HCT116 (cell line): ENCODE results near the gene YWHAE. TPM values are rescaled to one million over a fixed set of nuclear protein-coding genes. Genes with fewer than 3 reads are reported as not detected.

ENCODE experiments used
- ATAC-seq: fragments of 200-7000 bp; cut with Tn5 transposase; 2 replicates; pipeline ENCODE4 v1.9.1; 2020; ENCODE audit warnings: mild to moderate bottlenecking, moderate library complexity
- BruUV-seq: library from RNA; stranded (reverse); fragments of 400-500 nt; replicated peaks from 2 replicates; lab custom pipeline; 2021; lab: Mats Ljungman, UMichigan
- CTCF ChIA-PET: fragments of 300-600 bp; sonication (Branson Sonifier 250); formaldehyde crosslinking; loops from one replicate; lab custom pipeline; 2021; ENCODE audit warnings: antibody characterized with exemption; lab: Charles Lee
- POLR2A ChIA-PET: fragments of 300-600, 350-600 bp; sonication (Branson Sonifier 250); formaldehyde crosslinking; loops from one replicate; lab custom pipeline; 2021; ENCODE audit warnings: antibody characterized with exemption; lab: Charles Lee
- RAD21 ChIA-PET, 2 experiments: fragments of 300-600 bp; sonication (Branson Sonifier 250); formaldehyde crosslinking; loops; one replicate each; lab custom pipeline; 2023; ENCODE audit warnings: low total read pairs in 2 of 2; ENCODE audit not compliant: uncharacterized antibody in 2 of 2, unreplicated experiment in 2 of 2, low non-redundant PET in 1 of 2; lab: Charles Lee
- DNase-seq: peaks from one replicate; pipeline ENCODE4 v3.0.0-alpha.2; 2010; ENCODE audit warnings: low read depth, low spot score
- H2AFZ ChIP-seq: fragments of 200-600 bp; shearing (Covaris generic), sonication (generic); 2 replicates; pipeline ENCODE4 v1.6.1; 2017; ENCODE audit warnings: low read depth, mixed run types, mixed read lengths, antibody characterized with exemption, low read length; ENCODE audit not compliant: poor library complexity, severe bottlenecking
- H3K27ac ChIP-seq: 2 replicates; pipeline ENCODE4 v1.5.1; 2012; ENCODE audit warnings: low read depth, low read length
- H3K27me3 ChIP-seq: fragments of 200-600 bp; sonication (generic); 2 replicates; pipeline ENCODE4 v1.6.1; 2016; ENCODE audit warnings: mixed run types, low read length, mixed read lengths; ENCODE audit not compliant: insufficient read depth
- H3K36me3 ChIP-seq, 2 experiments: fragments of 200-500 bp in 1 of 2; fragments of 200-600 bp in 1 of 2; sonication (Bioruptor generic) in 1 of 2; sonication (generic) in 1 of 2; 2 replicates each; pipeline versions ENCODE4 v1.5.1 to v1.6.1; 2014 to 2016; ENCODE audit warnings: low read length in 2 of 2, inconsistent platforms in 1 of 2, mixed read lengths in 1 of 2, mixed run types in 1 of 2; ENCODE audit not compliant: insufficient read depth in 2 of 2, control insufficient read depth in 1 of 2
- H3K4me1 ChIP-seq, 2 experiments: fragments of 200-600 bp in 1 of 2; sonication (generic) in 1 of 2; 2 replicates each; pipeline versions ENCODE4 v1.5.1 to v1.6.1; 2012 to 2017; ENCODE audit warnings: low read length in 2 of 2, inconsistent platforms in 1 of 2, mild to moderate bottlenecking in 1 of 2, mixed read lengths in 1 of 2, mixed run types in 1 of 2, moderate library complexity in 1 of 2; ENCODE audit not compliant: insufficient read depth in 2 of 2, control insufficient read depth in 1 of 2
- H3K4me2 ChIP-seq: fragments of 200-600 bp; sonication (generic); 2 replicates; pipeline ENCODE4 v1.6.1; 2017; ENCODE audit warnings: mixed run types, low read length, mixed read lengths
- H3K4me3 ChIP-seq, 2 experiments: fragments of 200-600 bp in 1 of 2; sonication (generic) in 1 of 2; replicated peaks in 1 of 2; 2 replicates each; pipeline ENCODE4 v1.5.1; 2011 to 2016; ENCODE audit warnings: low read length in 2 of 2, control low read depth in 1 of 2, low read depth in 1 of 2, mild to moderate bottlenecking in 1 of 2, mixed read lengths in 1 of 2, mixed run types in 1 of 2
- H3K79me2 ChIP-seq: fragments of 200-600 bp; sonication (generic); 2 replicates; pipeline ENCODE4 v1.6.1; 2017; ENCODE audit warnings: mild to moderate bottlenecking, mixed run types, low read length, moderate library complexity, mixed read lengths; ENCODE audit not compliant: insufficient read depth
- H3K9ac ChIP-seq: fragments of 200-600 bp; sonication (generic); 2 replicates; pipeline ENCODE4 v1.6.1; 2016; ENCODE audit warnings: low read length, mixed read lengths
- H3K9me2 ChIP-seq: fragments of 200-600 bp; sonication (generic), shearing (Covaris generic); 2 replicates; pipeline ENCODE4 v1.6.1; 2017; ENCODE audit warnings: mixed run types, mild to moderate bottlenecking, moderate library complexity; ENCODE audit not compliant: insufficient read depth
- H3K9me3 ChIP-seq, 2 experiments: fragments of 200-500 bp in 1 of 2; fragments of 200-600 bp in 1 of 2; sonication (Bioruptor generic) in 1 of 2; sonication (generic) in 1 of 2; 2 replicates each; pipeline ENCODE4 v1.6.1; 2014 to 2017; ENCODE audit warnings: low read length in 2 of 2, mixed read lengths in 2 of 2, inconsistent platforms in 1 of 2, low read depth in 1 of 2, mild to moderate bottlenecking in 1 of 2, mixed run types in 1 of 2, moderate library complexity in 1 of 2; ENCODE audit not compliant: control insufficient read depth in 1 of 2, insufficient read depth in 1 of 2
- H4K20me1 ChIP-seq: fragments of 200-600 bp; sonication (generic), shearing (Covaris generic); 2 replicates; pipeline ENCODE4 v1.6.1; 2017; ENCODE audit warnings: mixed run types, mild to moderate bottlenecking, moderate library complexity; ENCODE audit not compliant: insufficient read depth
- ATF3 ChIP-seq: IDR thresholded peaks from 2 replicates; pipeline ENCODE4 v1.6.1; 2012
- CBX3 ChIP-seq: IDR thresholded peaks from 2 replicates; pipeline ENCODE4 v1.6.1; 2012; ENCODE audit warnings: low read depth
- EGR1 ChIP-seq: IDR thresholded peaks from 2 replicates; pipeline ENCODE4 v1.6.1; 2012; ENCODE audit warnings: low read depth
- EZH2 ChIP-seq: fragments of 200-600 bp; sonication (generic); IDR thresholded peaks from 2 replicates; pipeline ENCODE4 v1.6.1; 2017; ENCODE audit warnings: antibody characterized with exemption, mixed run types
- EZH2phosphoT487 ChIP-seq: fragments of 200-600 bp; IDR thresholded peaks from 2 replicates; pipeline ENCODE4 v1.6.1; 2018; ENCODE audit warnings: antibody characterized with exemption, borderline replicate concordance
- FOSL1 ChIP-seq: IDR thresholded peaks from 2 replicates; pipeline ENCODE4 v1.6.1; 2012; ENCODE audit warnings: low read depth
- POLR2A ChIP-seq: IDR thresholded peaks from 2 replicates; pipeline ENCODE4 v1.7.0; 2011; ENCODE audit warnings: borderline replicate concordance; ENCODE audit not compliant: insufficient read depth, insufficient read length; ENCODE audit errors: extremely low read depth
- POLR2AphosphoS5 ChIP-seq: IDR thresholded peaks from 2 replicates; pipeline ENCODE4 v1.6.1; 2011; ENCODE audit warnings: mild to moderate bottlenecking, low read depth, low read length, moderate library complexity
- RAD21 ChIP-seq: IDR thresholded peaks from 2 replicates; pipeline ENCODE4 v1.6.1; 2012; ENCODE audit warnings: low read depth, mild to moderate bottlenecking
- SP1 ChIP-seq: IDR thresholded peaks from 2 replicates; pipeline ENCODE4 v1.6.1; 2012; ENCODE audit warnings: low read depth
- SRF ChIP-seq: IDR thresholded peaks from 2 replicates; pipeline ENCODE4 v1.6.1; 2012; ENCODE audit warnings: low read depth
- TCF7L2 ChIP-seq: IDR thresholded peaks from 2 replicates; pipeline ENCODE4 v1.7.0; 2011; ENCODE audit warnings: borderline replicate concordance, inconsistent platforms; ENCODE audit not compliant: insufficient read depth, insufficient read length; ENCODE audit errors: extremely low read depth
- YY1 ChIP-seq: IDR thresholded peaks from 2 replicates; pipeline ENCODE4 v1.6.1; 2011; ENCODE audit warnings: low read length, low read depth, moderate library complexity, mild to moderate bottlenecking; ENCODE audit not compliant: insufficient replicate concordance; ENCODE audit errors: extremely low read depth
- ZBTB33 ChIP-seq: IDR thresholded peaks from 2 replicates; pipeline ENCODE4 v1.6.1; 2011; ENCODE audit warnings: mild to moderate bottlenecking, low read length, moderate library complexity; ENCODE audit not compliant: insufficient replicate concordance; ENCODE audit errors: extremely low read depth
- ZFX ChIP-seq: fragments of 450-650 bp; IDR thresholded peaks from 2 replicates; pipeline ENCODE4 v1.6.1; 2017
- ZNF274 ChIP-seq: fragments of 200-500 bp; sonication (Bioruptor generic); IDR thresholded peaks from 2 replicates; pipeline ENCODE4 v1.6.1; 2014; ENCODE audit warnings: mild to moderate bottlenecking, low read depth, low read length, inconsistent platforms
- intact Hi-C: fragments of 100-400 bp; cut with micrococcal nuclease; formaldehyde crosslinking; loops from 2 replicates; pipeline ENCODE4 v1.10.0; 2022
- total RNA-seq: library from RNA; stranded (reverse); gene quantifications from one replicate; pipeline ENCODE4 v1.2.1, GENCODE V29; 2021; ENCODE audit not compliant: unreplicated experiment
- TF ChIP-seq, protein P1 (sequence below), 3 experiments: fragments of 200-600 bp in 1 of 3; sonication (generic) in 1 of 3; IDR thresholded peaks in 2 of 3; conservative IDR thresholded peaks in 1 of 3; 2 replicates each; pipeline ENCODE4 v1.5.1; 2012 to 2017; ENCODE audit warnings: low read depth in 2 of 3, low read length in 2 of 3, antibody characterized with exemption in 1 of 3, borderline replicate concordance in 1 of 3, control low read depth in 1 of 3, mild to moderate bottlenecking in 1 of 3, mixed read lengths in 1 of 3, mixed run types in 1 of 3, moderate library complexity in 1 of 3; ENCODE audit not compliant: insufficient read depth in 1 of 3

YWHAE gene
- total RNA-seq, 1 experiment from 2014 or later = 735 TPM

DNA sequence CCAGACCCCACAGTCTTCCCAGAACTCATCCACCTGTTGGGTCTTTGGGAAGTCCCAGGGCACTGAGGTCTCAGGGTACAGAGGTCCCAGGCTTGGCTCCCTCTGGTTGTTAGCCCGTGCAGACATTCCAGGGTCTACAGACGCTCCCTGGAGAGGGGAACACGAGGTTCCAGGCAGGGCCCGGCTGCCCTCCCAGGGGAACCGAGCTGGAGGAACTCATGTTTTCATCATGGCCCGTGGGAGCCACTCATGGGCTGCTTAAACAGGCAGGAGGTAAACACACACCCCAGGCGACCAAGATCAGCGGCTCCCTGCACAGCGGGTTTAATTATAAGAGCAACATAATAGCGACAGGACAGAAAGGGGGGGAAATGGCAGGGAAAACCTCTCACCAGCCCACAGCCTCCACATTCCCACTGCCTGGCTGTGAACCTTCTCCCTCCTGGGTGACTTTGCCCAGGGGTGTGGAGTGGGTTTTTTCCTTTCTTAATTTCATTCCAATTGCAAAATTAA is 84.1 kb downstream of the YWHAE start:
- CTCF ChIA-PET = interaction anchor here (1.7 kb wide), 1 partner anchor 17 kb away, joined by 5 read pairs; no protein-coding TSS in a partner anchor
- Histone ChIP-seq H3K27ac (no peak overlapping the region), H3K4me1 (no peaks in the 10 kb centered on the region; a peak in 1 of 4 replicates), H3K9ac (no peak overlapping the region), H3K4me3 (no peak overlapping the region), H2AFZ (no peak overlapping the region)
- intact Hi-C loops = no loop called here
- TF ChIP-seq EZH2 (no peak), POLR2AphosphoS5 (no peak), YY1 (no peak), ZFX (no peak), EZH2phosphoT487 (no peak), ATF3 (no peak), FOSL1 (no peak), CBX3 (no peak), SP1 (no peak)
- TF ChIP-seq, all 23 proteins: peak for 0
- no peak for DNase-seq
- Histone ChIP-seq H3K79me2 (no peaks in the 10 kb centered on the region), H3K36me3 (no peaks in the 10 kb centered on the region), H3K9me3 (no peaks in the 10 kb centered on the region), H3K9me2 (no peaks in the 10 kb centered on the region), H3K4me2 (no peak overlapping the region), H3K27me3 (0 out of 2 replicates have a peak, but pooled peaks cover 8% of the 10 kb centered on the region), H4K20me1 (no peaks in the 10 kb centered on the region)
- ChIA-PET RAD21 (no interaction called here), POLR2A (no interaction called here)
- BruUV-seq = no TSS peak
- no peak for ATAC-seq

DNA sequence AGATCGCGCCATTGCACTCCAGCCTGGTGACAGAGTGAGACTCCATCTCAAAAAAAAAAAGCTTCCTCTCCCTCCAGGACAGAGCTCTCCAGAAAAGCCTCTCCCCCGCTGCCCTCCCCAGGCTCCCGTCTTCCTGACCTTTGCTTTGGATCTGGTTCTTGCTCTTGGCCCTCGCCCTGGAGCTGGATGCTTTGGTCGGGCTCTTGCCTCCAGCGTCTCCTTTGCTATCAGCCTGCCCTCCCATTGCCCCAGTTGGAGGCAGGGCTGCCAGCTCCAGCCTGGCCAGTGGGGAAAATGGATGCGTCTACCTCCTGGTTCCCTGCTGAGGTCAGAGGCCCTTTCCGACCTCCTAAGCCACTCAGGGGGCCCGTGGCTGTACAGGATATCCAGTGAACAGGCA is 84.6 kb downstream of the YWHAE start:
- TF ChIP-seq ZFX (no peak), ZNF274 (no peak), FOSL1 (no peak), SRF (no peak), EZH2 (no peak), EZH2phosphoT487 (no peak), RAD21 (no peak), YY1 (no peak), TCF7L2 (no peak), POLR2A (no peak), ZBTB33 (no peak), EGR1 (no peak)
- TF ChIP-seq, protein P1, sequence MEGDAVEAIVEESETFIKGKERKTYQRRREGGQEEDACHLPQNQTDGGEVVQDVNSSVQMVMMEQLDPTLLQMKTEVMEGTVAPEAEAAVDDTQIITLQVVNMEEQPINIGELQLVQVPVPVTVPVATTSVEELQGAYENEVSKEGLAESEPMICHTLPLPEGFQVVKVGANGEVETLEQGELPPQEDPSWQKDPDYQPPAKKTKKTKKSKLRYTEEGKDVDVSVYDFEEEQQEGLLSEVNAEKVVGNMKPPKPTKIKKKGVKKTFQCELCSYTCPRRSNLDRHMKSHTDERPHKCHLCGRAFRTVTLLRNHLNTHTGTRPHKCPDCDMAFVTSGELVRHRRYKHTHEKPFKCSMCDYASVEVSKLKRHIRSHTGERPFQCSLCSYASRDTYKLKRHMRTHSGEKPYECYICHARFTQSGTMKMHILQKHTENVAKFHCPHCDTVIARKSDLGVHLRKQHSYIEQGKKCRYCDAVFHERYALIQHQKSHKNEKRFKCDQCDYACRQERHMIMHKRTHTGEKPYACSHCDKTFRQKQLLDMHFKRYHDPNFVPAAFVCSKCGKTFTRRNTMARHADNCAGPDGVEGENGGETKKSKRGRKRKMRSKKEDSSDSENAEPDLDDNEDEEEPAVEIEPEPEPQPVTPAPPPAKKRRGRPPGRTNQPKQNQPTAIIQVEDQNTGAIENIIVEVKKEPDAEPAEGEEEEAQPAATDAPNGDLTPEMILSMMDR (IDR thresholded peaks at IDR 0.05 in 2 of 3, conservative IDR thresholded peaks at IDR 0.05 in 1 of 3; ENCODE audit: borderline replicate concordance in 1 of 3, insufficient read depth in 1 of 3, low read depth in 2 of 3, low read length in 2 of 3) = no peak
- H3K9me3 ChIP-seq = no peaks in the 10 kb centered on the region

More for the DNA sequence above, 84.6 kb downstream of the YWHAE start:
- H3K36me3 ChIP-seq = no peaks in the 10 kb centered on the region
- RAD21 ChIA-PET = no interaction called here
- BruUV-seq = no TSS peak
- no peak overlapping the region for H3K4me2 ChIP-seq
- H2AFZ ChIP-seq = no peak overlapping the region
- H3K4me3 ChIP-seq = no peak overlapping the region
- CTCF ChIA-PET = interaction anchor here (1.7 kb wide), 1 partner anchor 17 kb away, joined by 5 read pairs; no protein-coding TSS in a partner anchor
- H3K27me3 ChIP-seq = 0 out of 2 replicates have a peak, but pooled peaks cover 8% of the 10 kb centered on the region
- no peak overlapping the region for H3K27ac ChIP-seq
- POLR2A ChIA-PET = no interaction called here
- no peaks in the 10 kb centered on the region for H3K79me2 ChIP-seq
- ATAC-seq (no peak), DNase-seq (no peak)
- no peaks in the 10 kb centered on the region for H4K20me1 ChIP-seq
- H3K9ac ChIP-seq = no peak overlapping the region
- no peaks in the 10 kb centered on the region for H3K9me2 ChIP-seq
- intact Hi-C loops = no loop called here
- H3K4me1 ChIP-seq = no peaks in the 10 kb centered on the region; a peak in 1 of 4 replicates
